GM12878 (cell line): Measurements from ENCODE around the gene DLG2. TPM values are rescaled to one million over a fixed set of nuclear protein-coding genes. Genes with fewer than 3 reads are reported as not detected.

ENCODE experiments used
- ATAC-seq: fragments of 200-7000 bp; cut with Tn5 transposase; 3 replicates; pipeline ENCODE4 v1.9.1; 2020; ENCODE audit warnings: mild to moderate bottlenecking, moderate library complexity
- BruUV-seq: library from RNA; stranded (reverse); fragments of 400-500 nt; replicated peaks from 2 replicates; lab custom pipeline; 2021; lab: Mats Ljungman, UMichigan
- CTCF ChIA-PET: fragments of 300-600 bp; sonication (Branson Sonifier 250); formaldehyde crosslinking; extraction: SDS; loops from one replicate; lab custom pipeline; 2021; ENCODE audit warnings: inconsistent platforms; lab: Yijun Ruan, JAX
- POLR2A ChIA-PET: fragments of 350-600 bp; formaldehyde crosslinking; extraction: SDS; loops from one replicate; lab custom pipeline; 2021; ENCODE audit warnings: inconsistent platforms; lab: Charles Lee
- RAD21 ChIA-PET: fragments of 300-600 bp; sonication (Branson Sonifier 250); formaldehyde crosslinking; loops from one replicate; lab custom pipeline; 2023; ENCODE audit warnings: antibody characterized with exemption; ENCODE audit not compliant: unreplicated experiment; lab: Charles Lee
- SMC1A ChIA-PET: fragments of 300-600 bp; sonication (Branson Sonifier 250); formaldehyde crosslinking; loops from one replicate; lab custom pipeline; 2023; ENCODE audit not compliant: unreplicated experiment, uncharacterized antibody; lab: Charles Lee
- DNase-seq: peaks from one replicate; pipeline ENCODE4 v3.0.0-alpha.2; 2011; ENCODE audit warnings: low read depth, low spot score
- FAIRE-seq: peaks from 3 replicates; lab custom pipeline; 2011; peaks lifted over from hg19 to GRCh38; lab: Jason Lieb, UNC
- H2AFZ ChIP-seq: 2 replicates; pipeline ENCODE4 v1.6.0; 2011; ENCODE audit warnings: low read depth, low read length, control low read depth; ENCODE audit not compliant: control insufficient read depth
- H3K27ac ChIP-seq: 2 replicates; pipeline ENCODE4 v1.5.1; 2011; ENCODE audit warnings: control low read depth; ENCODE audit not compliant: control insufficient read depth, insufficient read depth
- H3K27me3 ChIP-seq, 2 experiments: replicated peaks in 1 of 2; 2 replicates each; pipeline versions ENCODE4 v1.6.0 to v1.6.1; 2011; ENCODE audit warnings: low read length in 1 of 2; ENCODE audit not compliant: control insufficient read depth in 2 of 2, insufficient read depth in 2 of 2
- H3K36me3 ChIP-seq, 2 experiments: 2 replicates each; pipeline ENCODE4 v1.5.1; 2011; ENCODE audit warnings: low read length in 1 of 2; ENCODE audit not compliant: control insufficient read depth in 2 of 2, insufficient read depth in 2 of 2
- H3K4me1 ChIP-seq: 2 replicates; pipeline ENCODE4 v1.6.1; 2011; ENCODE audit warnings: mild to moderate bottlenecking, low read length, moderate library complexity, mixed read lengths; ENCODE audit not compliant: control insufficient read depth, insufficient read depth
- H3K4me2 ChIP-seq: 2 replicates; pipeline ENCODE4 v1.6.0; 2011; ENCODE audit warnings: control low read depth; ENCODE audit not compliant: control insufficient read depth, insufficient read depth
- H3K4me3 ChIP-seq: fragments of 200-600 bp; sonication (generic); 2 replicates; pipeline ENCODE4 v1.5.1; 2016
- H3K79me2 ChIP-seq: 2 replicates; pipeline ENCODE4 v1.6.0; 2011; ENCODE audit warnings: low read length; ENCODE audit not compliant: control insufficient read depth, insufficient read depth
- H3K9ac ChIP-seq: 2 replicates; pipeline ENCODE4 v1.8.0; 2011; ENCODE audit warnings: low read length, control low read depth, mixed read lengths; ENCODE audit not compliant: control insufficient read depth, insufficient read depth
- H3K9me3 ChIP-seq: replicated peaks from 3 replicates; pipeline ENCODE4 v1.5.1; 2011; ENCODE audit warnings: mild to moderate bottlenecking, low read length; ENCODE audit not compliant: control insufficient read depth, insufficient read depth
- H4K20me1 ChIP-seq: 2 replicates; pipeline ENCODE4 v1.6.0; 2011; ENCODE audit not compliant: control insufficient read depth, insufficient read depth
- CBX5 ChIP-seq: sonication (generic); IDR thresholded peaks from 2 replicates; pipeline ENCODE4 v1.6.1; 2016; ENCODE audit warnings: low read depth, moderate library complexity, mild to moderate bottlenecking, inconsistent platforms
- DPF2 ChIP-seq: fragments of 450-650 bp; IDR thresholded peaks from 2 replicates; pipeline ENCODE4 v1.6.1; 2017; ENCODE audit warnings: mild to moderate bottlenecking
- FOXM1 ChIP-seq: IDR thresholded peaks from 2 replicates; pipeline ENCODE4 v1.6.1; 2012; ENCODE audit warnings: low read depth, mild to moderate bottlenecking, inconsistent platforms, low read length, moderate library complexity
- GATAD2B ChIP-seq: fragments of 450-650 bp; conservative IDR thresholded peaks from 2 replicates; pipeline ENCODE4 v1.6.1; 2017; ENCODE audit warnings: low read depth, mild to moderate bottlenecking, moderate library complexity
- JUND ChIP-seq: IDR thresholded peaks from 2 replicates; pipeline ENCODE4 v1.6.1; 2012; ENCODE audit warnings: low read depth, mild to moderate bottlenecking, low read length, improper control_type of control experiment, moderate library complexity
- MEF2B ChIP-seq: fragments of 450-650 bp; IDR thresholded peaks from 2 replicates; pipeline ENCODE4 v1.6.1; 2018; ENCODE audit warnings: mild to moderate bottlenecking, moderate library complexity; ENCODE audit not compliant: partially characterized antibody, poor library complexity, severe bottlenecking
- NR2F1 ChIP-seq: fragments of 450-650 bp; conservative IDR thresholded peaks from 2 replicates; pipeline ENCODE4 v1.6.1; 2017; ENCODE audit warnings: mild to moderate bottlenecking
- POLR2AphosphoS2 ChIP-seq: IDR thresholded peaks from 2 replicates; pipeline ENCODE4 v1.6.1; 2011; ENCODE audit warnings: low read depth, mild to moderate bottlenecking, low read length, improper control_type of control experiment, moderate library complexity
- RUNX3 ChIP-seq: IDR thresholded peaks from 2 replicates; pipeline ENCODE4 v1.6.1; 2012; ENCODE audit warnings: low read length, inconsistent platforms
- SMAD5 ChIP-seq: IDR thresholded peaks from 2 replicates; pipeline ENCODE4 v1.6.1; 2016; ENCODE audit warnings: antibody characterized with exemption, low read depth
- SRF ChIP-seq, 2 experiments: IDR thresholded peaks; 2 replicates each; pipeline ENCODE4 v1.6.1; 2011; ENCODE audit warnings: low read depth in 2 of 2, low read length in 2 of 2, mild to moderate bottlenecking in 1 of 2, moderate library complexity in 1 of 2
- YBX1 ChIP-seq: fragments of 450-650 bp; IDR thresholded peaks from 2 replicates; pipeline ENCODE4 v1.6.1; 2016; ENCODE audit warnings: antibody characterized with exemption
- YY1 ChIP-seq: IDR thresholded peaks from 2 replicates; pipeline ENCODE4 v1.6.1; 2011; ENCODE audit warnings: low read depth, mild to moderate bottlenecking, low read length
- ZNF207 ChIP-seq: fragments of 450-650 bp; IDR thresholded peaks from 2 replicates; pipeline ENCODE4 v1.6.1; 2014; ENCODE audit warnings: antibody characterized with exemption, mild to moderate bottlenecking, borderline replicate concordance
- WGBS: methylation state at CpG from one replicate; pipeline ENCODE4 v1.1.6; 2016; ENCODE audit warnings: low lambda C conversion rate; ENCODE audit not compliant: insufficient replicate concordance, insufficient coverage; ENCODE audit errors: missing lambda C conversion rate; 5-methylcytosine and 5-hydroxymethylcytosine counted together
- in situ Hi-C: fragments of 300-500 bp; cut with MboI; formaldehyde crosslinking; loops from 9 replicates; pipeline ENCODE4 v1.14.3; 2018; ENCODE audit warnings: mixed read lengths
- intact Hi-C: fragments of 100-400 bp; cut with micrococcal nuclease; formaldehyde crosslinking; loops from one replicate; pipeline ENCODE4 v1.14.2; 2022; ENCODE audit not compliant: unreplicated experiment
- polyA plus RNA-seq, 11 experiments: library from polyadenylated mRNA; depleted of rRNA in 4 of 11; unstranded in 6 of 11; stranded (reverse) in 5 of 11; fragments of >200 nt; fragmentation: Nextera tagmentation in 4 of 11; fragmentation: Illumina TruSeq in 1 of 11; extraction: Ambion mirVana in 4 of 11; extraction: Trizol in 1 of 11; gene quantifications; 1 replicate in 1 of 11; 2 replicates in 10 of 11; pipeline versions ENCODE4 v1.2.1 to v1.2.3, GENCODE V29; 2011 to 2016; ENCODE audit warnings: inconsistent platforms in 2 of 11, missing spikeins in 2 of 11, low read depth in 1 of 11
- total RNA-seq, 4 experiments: library from RNA; depleted of rRNA in 3 of 4; stranded (reverse); fragments of >200 nt in 3 of 4; fragmentation: Illumina TruSeq in 1 of 4; extraction: Trizol in 1 of 4; gene quantifications; 2 replicates each; pipeline versions ENCODE4 v1.2.1 to v1.2.3, GENCODE V29; 2013 to 2021
- TF ChIP-seq, protein P1 (sequence below): fragments of 450-650 bp; IDR thresholded peaks from 2 replicates; pipeline ENCODE4 v1.6.1; 2018; ENCODE audit warnings: mild to moderate bottlenecking, low read depth, moderate library complexity; ENCODE audit not compliant: partially characterized antibody
- TF ChIP-seq, protein P2 (sequence below): fragments of 450-650 bp; IDR thresholded peaks from 2 replicates; pipeline ENCODE4 v1.6.1; 2017; ENCODE audit warnings: antibody characterized with exemption, mild to moderate bottlenecking, moderate library complexity
- TF ChIP-seq, protein P3 (sequence below): fragments of 450-650 bp; formaldehyde crosslinking; IDR thresholded peaks from 2 replicates; pipeline ENCODE4 v1.4.0; 2020; ENCODE audit warnings: mild to moderate bottlenecking, moderate library complexity

DLG2 gene
- total and polyA plus RNA-seq, 10 of the 15 experiments (the other 5 are each of a cell fraction or from before 2014, with no cell fraction given), result 0.09 to 0.98 (median 0.35) TPM

DNA sequence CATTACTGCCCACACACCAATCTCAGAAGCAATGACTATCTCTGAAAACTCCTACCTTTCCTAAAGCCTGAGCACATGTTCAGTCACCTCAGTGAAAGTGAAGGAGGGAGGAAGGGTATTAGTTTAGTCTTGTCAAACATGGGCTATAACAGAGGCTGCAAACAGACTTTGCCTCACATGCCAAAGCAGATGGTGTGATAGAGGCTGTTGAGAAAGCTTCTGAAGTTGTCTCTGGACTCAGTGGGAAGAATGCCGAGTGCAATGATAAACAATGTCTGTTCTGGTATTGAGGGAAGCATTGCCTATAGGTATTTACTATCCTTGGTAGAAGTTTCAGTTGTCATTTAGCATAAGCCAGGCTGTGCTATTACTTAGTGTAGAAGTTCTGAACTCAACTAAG, 2026.5 kb downstream of the DLG2 start:
- DNase-seq (no peak), ATAC-seq (no peak), FAIRE-seq (no peak)
- no peak overlapping the region for H2AFZ ChIP-seq
- no peaks in the 10 kb centered on the region for H3K36me3 ChIP-seq
- no peak overlapping the region for H3K9ac ChIP-seq
- POLR2A ChIA-PET, result no interaction called here
- no peaks in the 10 kb centered on the region for H3K9me3 ChIP-seq
- in situ Hi-C loops, result no loop called here
- RAD21 ChIA-PET, result no interaction called here
- CTCF ChIA-PET, result no interaction called here
- H3K4me2 ChIP-seq, result no peak overlapping the region
- H3K79me2 ChIP-seq, result no peaks in the 10 kb centered on the region
- SMC1A ChIA-PET, result no interaction called here
- BruUV-seq, result no TSS peak
- H3K27ac ChIP-seq, result no peak overlapping the region
- 92% methylated on average over 1 of the region's 1 CpG for WGBS
- H3K27me3 ChIP-seq, result no peaks in the 10 kb centered on the region
- no peaks in the 10 kb centered on the region for H4K20me1 ChIP-seq
- no peaks in the 10 kb centered on the region for H3K4me1 ChIP-seq
- no peak overlapping the region for H3K4me3 ChIP-seq
- intact Hi-C loops, result no loop called here
- TF ChIP-seq ZNF207 (no peak), SRF (IDR thresholded peaks at IDR 0.05; ENCODE audit: low read depth in 2 of 2, low read length in 2 of 2) (no peak), CBX5 (no peak), GATAD2B (no peak), MEF2B (no peak), FOXM1 (no peak), POLR2AphosphoS2 (no peak), SMAD5 (no peak), RUNX3 (no peak), DPF2 (no peak), YBX1 (no peak), NR2F1 (no peak), JUND (no peak), YY1 (no peak)
- TF ChIP-seq, protein P1, sequence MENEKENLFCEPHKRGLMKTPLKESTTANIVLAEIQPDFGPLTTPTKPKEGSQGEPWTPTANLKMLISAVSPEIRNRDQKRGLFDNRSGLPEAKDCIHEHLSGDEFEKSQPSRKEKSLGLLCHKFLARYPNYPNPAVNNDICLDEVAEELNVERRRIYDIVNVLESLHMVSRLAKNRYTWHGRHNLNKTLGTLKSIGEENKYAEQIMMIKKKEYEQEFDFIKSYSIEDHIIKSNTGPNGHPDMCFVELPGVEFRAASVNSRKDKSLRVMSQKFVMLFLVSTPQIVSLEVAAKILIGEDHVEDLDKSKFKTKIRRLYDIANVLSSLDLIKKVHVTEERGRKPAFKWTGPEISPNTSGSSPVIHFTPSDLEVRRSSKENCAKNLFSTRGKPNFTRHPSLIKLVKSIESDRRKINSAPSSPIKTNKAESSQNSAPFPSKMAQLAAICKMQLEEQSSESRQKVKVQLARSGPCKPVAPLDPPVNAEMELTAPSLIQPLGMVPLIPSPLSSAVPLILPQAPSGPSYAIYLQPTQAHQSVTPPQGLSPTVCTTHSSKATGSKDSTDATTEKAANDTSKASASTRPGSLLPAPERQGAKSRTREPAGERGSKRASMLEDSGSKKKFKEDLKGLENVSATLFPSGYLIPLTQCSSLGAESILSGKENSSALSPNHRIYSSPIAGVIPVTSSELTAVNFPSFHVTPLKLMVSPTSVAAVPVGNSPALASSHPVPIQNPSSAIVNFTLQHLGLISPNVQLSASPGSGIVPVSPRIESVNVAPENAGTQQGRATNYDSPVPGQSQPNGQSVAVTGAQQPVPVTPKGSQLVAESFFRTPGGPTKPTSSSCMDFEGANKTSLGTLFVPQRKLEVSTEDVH, result no peak
- TF ChIP-seq, protein P2, sequence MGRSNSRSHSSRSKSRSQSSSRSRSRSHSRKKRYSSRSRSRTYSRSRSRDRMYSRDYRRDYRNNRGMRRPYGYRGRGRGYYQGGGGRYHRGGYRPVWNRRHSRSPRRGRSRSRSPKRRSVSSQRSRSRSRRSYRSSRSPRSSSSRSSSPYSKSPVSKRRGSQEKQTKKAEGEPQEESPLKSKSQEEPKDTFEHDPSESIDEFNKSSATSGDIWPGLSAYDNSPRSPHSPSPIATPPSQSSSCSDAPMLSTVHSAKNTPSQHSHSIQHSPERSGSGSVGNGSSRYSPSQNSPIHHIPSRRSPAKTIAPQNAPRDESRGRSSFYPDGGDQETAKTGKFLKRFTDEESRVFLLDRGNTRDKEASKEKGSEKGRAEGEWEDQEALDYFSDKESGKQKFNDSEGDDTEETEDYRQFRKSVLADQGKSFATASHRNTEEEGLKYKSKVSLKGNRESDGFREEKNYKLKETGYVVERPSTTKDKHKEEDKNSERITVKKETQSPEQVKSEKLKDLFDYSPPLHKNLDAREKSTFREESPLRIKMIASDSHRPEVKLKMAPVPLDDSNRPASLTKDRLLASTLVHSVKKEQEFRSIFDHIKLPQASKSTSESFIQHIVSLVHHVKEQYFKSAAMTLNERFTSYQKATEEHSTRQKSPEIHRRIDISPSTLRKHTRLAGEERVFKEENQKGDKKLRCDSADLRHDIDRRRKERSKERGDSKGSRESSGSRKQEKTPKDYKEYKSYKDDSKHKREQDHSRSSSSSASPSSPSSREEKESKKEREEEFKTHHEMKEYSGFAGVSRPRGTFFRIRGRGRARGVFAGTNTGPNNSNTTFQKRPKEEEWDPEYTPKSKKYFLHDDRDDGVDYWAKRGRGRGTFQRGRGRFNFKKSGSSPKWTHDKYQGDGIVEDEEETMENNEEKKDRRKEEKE, result no peak
- TF ChIP-seq, protein P3, sequence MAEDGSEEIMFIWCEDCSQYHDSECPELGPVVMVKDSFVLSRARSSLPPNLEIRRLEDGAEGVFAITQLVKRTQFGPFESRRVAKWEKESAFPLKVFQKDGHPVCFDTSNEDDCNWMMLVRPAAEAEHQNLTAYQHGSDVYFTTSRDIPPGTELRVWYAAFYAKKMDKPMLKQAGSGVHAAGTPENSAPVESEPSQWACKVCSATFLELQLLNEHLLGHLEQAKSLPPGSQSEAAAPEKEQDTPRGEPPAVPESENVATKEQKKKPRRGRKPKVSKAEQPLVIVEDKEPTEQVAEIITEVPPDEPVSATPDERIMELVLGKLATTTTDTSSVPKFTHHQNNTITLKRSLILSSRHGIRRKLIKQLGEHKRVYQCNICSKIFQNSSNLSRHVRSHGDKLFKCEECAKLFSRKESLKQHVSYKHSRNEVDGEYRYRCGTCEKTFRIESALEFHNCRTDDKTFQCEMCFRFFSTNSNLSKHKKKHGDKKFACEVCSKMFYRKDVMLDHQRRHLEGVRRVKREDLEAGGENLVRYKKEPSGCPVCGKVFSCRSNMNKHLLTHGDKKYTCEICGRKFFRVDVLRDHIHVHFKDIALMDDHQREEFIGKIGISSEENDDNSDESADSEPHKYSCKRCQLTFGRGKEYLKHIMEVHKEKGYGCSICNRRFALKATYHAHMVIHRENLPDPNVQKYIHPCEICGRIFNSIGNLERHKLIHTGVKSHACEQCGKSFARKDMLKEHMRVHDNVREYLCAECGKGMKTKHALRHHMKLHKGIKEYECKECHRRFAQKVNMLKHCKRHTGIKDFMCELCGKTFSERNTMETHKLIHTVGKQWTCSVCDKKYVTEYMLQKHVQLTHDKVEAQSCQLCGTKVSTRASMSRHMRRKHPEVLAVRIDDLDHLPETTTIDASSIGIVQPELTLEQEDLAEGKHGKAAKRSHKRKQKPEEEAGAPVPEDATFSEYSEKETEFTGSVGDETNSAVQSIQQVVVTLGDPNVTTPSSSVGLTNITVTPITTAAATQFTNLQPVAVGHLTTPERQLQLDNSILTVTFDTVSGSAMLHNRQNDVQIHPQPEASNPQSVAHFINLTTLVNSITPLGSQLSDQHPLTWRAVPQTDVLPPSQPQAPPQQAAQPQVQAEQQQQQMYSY (CRISPR knock-in tag), result no peak
